Stimulated activated CD4-positive, alpha-beta T cell treated with anti-CD3 and anti-CD28 coated beads, TNF-alpha, amount 100 ng/mL, for 1 hour (primary cell): ENCODE data around the gene HTR1D.
"Not testable (repeated sequence)": the region's sequence is repeated elsewhere in the genome, so short reads cannot be mapped to it uniquely, and the experiment has no call there.

ENCODE experiments used
- DNase-seq, 3 donors: peaks; one replicate each; pipeline ENCODE4 v3.0.0-alpha.2; 2020; ENCODE audit warnings: low read depth in 3 of 3, low spot score in 1 of 3

HTR1D gene, protein sequence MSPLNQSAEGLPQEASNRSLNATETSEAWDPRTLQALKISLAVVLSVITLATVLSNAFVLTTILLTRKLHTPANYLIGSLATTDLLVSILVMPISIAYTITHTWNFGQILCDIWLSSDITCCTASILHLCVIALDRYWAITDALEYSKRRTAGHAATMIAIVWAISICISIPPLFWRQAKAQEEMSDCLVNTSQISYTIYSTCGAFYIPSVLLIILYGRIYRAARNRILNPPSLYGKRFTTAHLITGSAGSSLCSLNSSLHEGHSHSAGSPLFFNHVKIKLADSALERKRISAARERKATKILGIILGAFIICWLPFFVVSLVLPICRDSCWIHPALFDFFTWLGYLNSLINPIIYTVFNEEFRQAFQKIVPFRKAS

GRCh38 chr1:23217421-23218115 is at the start of gene HTR1D:
TSS of gene HTR1D (minus strand) at chr1:23217502. CDS start at chr1:23194219, 23,283 bp downstream.
- peak in 1 of 3 donors; percentile 2 for DNase-seq

- DNase-seq, result no peak
Measured at GRCh38 chr1:23263380-23263887, 46.1 kb upstream of the HTR1D start.

DNA sequence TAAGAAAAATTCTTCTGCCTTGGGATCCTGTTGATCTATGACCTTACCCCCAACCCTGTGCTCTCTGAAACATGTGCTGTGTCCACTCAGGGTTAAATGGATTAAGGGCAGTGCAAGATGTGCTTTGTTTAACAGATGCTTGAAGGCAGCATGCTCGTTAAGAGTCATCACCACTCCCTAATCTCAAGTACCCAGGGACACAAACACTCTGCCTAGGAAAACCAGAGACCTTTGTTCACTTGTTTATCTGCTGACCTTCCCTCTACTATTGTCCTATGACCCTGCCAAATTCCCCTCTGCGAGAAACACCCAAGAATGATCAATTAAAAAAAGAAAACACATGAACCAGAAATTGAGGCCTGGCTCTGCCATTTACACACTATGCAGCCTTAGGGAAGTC is 40.8 kb upstream of the HTR1D start:
- DNase-seq, result not testable (repeated sequence)

DNA sequence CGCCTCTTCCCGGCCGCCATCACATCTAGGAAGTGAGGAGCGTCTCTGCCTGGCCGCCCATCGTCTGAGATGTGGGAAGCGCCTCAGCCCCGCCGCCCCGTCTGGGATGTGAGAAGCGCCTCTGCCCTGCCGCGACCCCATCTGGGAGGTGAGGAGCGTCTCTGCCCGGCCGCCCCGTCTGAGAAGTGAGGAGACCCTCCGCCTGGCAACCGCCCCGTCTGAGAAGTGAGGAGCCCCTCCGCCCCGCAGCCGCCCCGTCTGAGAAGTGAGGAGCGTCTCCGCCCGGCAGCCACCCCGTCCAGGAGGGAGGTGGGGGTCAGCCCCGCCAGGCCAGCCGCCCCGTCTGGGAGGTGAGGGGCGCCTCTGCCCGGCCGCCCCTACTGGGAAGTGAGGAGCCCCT is 40.1 kb upstream of the HTR1D start:
- DNase-seq, result not testable (repeated sequence)

GRCh38 chr1:23254584-23254983 is 37.3 kb upstream of the HTR1D start:
- no peak for DNase-seq

DNA sequence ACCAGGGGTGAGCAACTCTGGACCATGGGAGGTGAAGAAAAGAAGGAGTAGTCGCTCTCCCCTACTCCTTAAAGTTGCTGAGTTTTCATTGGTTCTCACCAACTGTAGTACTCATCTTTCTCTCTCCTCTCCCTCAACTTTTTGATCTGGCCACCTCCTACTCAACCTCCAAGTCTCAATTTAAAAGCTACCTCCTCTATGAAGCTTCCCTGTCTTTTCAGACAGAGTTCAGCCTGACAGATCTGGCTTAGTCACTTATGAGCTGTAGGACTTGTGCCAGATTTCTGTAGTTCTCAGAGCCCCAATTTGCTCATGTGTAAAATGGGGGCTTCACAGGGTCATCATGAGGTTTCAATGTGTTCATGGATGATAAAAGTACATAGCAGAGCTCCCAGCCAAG is 34.5 kb upstream of the HTR1D start:
- no peak for DNase-seq

- no peak for DNase-seq
Measured at GRCh38 chr1:23249787-23250454, 32.6 kb upstream of the HTR1D start.

GRCh38 chr1:23247276-23247675 is 30.0 kb upstream of the HTR1D start:
- no peak for DNase-seq

DNA sequence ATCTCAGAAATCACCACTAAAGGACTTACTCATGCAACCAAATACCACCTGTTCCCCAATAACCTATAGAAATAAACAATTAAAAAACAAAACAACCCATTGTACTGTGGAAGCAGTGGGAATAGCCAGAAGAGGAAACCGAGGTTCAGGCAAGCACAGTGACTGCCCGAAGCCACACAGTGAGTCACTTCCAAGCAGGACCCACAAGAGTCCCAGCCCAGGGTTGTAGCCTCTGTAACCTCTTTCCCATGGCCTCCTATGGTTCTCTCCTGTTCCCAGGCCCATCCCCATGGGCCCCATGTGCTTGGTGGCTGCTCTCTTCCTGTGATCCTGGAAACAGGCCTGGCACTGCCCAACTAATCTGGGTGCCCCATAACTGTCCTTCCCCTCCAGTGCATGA is 29.0 kb upstream of the HTR1D start:
- no peak for DNase-seq

DNA sequence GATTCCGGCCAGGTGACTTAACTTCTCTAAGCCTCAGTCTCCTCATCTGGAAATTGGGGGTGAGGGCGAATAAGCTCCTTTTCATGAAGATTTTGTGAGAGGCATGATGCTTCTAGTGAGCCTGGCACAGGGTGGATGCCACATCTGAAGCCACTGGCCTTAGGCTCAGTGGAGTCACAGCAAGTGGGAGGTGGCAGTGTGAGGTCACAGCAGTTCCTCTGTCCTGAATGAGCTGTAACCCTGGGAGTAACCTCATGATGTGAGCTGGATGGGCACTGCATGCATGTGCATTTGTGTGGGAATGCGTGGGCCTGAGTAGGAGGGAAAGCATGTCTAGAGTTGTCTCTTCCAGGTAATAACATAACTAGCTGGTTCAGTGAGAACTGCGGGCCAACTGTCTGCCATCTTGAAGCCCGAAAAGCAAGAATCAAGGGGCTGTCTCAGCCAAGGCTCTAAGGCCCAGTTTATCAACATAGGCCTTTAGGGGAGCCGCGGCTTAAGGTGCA is 27.0 kb upstream of the HTR1D start:
- DNase-seq, result no peak

- DNase-seq, result no peak
Measured at GRCh38 chr1:23242414-23242813, 25.1 kb upstream of the HTR1D start.

DNA sequence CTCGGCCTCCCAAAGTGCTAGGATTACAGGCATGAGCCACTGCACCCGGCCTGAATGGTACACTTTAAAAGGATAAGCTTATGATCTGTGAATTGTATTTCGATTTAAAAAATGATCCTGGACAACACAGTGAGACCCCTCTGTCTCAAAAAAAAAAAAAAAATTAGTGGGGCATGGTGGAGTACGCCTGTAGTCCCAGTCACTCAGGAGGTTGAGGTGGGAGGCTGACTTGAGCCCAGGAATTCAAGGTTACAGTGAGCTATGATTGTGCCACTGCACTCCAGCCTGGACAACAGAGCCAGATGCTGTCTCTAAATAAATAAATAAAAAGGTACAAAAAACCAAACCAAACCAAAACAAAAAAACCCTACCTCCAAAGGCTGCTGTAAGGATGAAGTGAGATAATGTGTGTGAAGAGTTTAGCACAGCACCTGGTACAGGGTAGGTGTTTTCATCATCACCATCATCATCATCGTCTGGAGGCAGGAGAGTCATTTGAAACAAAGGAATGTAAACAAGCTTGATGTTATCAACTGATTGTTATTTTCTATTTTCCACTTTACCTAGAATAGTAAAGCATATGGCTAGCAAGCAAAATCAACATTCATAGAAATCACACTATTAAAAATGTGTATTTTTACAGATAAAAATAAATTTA is 22.5 kb upstream of the HTR1D start:
- DNase-seq, result no peak

- DNase-seq, result no peak
Measured at GRCh38 chr1:23238565-23238964, 21.3 kb upstream of the HTR1D start.

DNA sequence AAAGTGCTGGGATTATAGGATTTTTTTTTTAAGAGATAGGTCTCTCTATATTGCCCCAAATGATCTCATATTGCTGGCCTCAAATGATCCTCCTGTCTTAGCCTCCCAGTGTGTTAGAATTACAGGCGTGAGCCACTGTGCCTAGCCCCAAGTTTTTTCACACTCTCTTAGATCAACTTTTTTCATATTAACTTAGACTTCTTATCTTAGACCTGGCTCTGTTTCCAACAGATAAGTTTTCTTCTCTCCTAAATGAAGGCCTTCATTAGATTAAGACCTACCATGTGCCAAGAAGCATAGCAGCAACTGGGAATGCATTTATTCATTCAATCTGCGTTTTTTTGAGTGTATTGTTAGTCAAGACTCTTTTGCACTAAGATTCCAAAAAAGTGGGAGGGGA is 20.2 kb upstream of the HTR1D start:
- no peak for DNase-seq

DNA sequence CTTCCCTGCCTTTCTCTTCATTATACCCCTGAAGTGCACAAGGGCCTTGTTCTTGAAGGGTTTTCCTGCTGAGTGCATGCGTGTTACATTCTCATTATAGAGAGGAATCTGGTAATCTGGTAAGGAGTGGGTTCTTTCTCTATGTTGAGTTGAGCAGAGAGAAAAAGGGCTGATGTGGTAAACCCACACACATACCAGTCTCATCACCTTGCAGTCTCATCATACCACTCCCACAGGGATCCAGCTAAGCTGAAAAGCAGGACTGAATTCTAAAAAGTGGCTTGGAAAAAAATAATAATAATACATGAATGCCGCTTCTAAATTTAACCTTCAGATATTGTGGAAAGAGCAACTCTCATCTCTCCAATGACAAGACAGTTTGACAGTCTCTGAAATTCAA is 10.5 kb upstream of the HTR1D start:
- no peak for DNase-seq

- DNase-seq, result no peak
Measured at GRCh38 chr1:23224739-23225648, 7.7 kb upstream of the HTR1D start.

GRCh38 chr1:23223963-23224362 is 6.7 kb upstream of the HTR1D start:
- DNase-seq, result not testable (repeated sequence)

- DNase-seq, result not testable (repeated sequence)
Measured at GRCh38 chr1:23223490-23223951, 6.2 kb upstream of the HTR1D start.

DNA sequence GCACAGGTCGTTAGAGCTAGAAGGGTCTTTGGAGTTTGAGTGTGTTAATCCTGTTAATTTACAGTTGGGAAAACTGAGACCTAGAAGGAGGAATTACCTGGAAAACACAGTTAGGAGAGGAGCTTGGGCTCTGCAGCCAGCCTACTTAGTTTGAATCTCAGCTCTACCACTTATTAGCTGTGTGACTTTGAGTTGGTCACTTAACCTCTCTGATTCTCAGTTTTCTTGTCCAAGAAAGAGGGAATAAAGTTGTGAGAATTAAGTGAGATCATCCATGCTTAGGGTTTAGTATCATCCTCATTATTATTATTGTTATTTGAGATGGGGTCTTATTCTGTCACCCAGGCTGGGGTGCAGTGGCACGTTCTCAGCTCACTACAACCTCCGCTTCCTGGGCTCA is 5.4 kb upstream of the HTR1D start:
- no peak for DNase-seq

DNA sequence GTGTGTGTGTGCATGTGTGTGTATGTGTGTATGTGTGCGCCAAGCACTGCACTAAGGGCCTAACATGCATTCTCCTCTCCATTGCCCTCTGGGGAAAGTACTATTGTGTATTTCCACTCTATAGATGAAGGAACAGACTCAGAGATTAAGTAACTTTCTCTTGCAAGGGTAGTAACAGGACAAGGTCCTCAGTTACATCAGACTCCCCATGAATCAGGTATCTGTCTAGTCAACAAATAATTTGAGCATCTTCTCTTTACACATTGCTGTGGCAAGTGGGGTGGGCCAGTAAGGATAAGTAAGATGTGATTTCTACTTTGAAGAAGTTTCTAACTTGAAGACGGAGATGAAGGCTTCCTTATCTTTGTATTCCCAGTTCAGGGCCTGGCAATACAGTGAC is 5.0 kb upstream of the HTR1D start:
- no peak for DNase-seq
